NCI-H526 treated with DMSO at 0.1 percent for 48 hours (cell line): ENCODE measurements around the gene C1orf167.

Experiments used
- DNase-seq: peaks from one replicate; lab custom pipeline; 2025; lab: John Stamatoyannopoulos, UW

The C1orf167 gene

DNA sequence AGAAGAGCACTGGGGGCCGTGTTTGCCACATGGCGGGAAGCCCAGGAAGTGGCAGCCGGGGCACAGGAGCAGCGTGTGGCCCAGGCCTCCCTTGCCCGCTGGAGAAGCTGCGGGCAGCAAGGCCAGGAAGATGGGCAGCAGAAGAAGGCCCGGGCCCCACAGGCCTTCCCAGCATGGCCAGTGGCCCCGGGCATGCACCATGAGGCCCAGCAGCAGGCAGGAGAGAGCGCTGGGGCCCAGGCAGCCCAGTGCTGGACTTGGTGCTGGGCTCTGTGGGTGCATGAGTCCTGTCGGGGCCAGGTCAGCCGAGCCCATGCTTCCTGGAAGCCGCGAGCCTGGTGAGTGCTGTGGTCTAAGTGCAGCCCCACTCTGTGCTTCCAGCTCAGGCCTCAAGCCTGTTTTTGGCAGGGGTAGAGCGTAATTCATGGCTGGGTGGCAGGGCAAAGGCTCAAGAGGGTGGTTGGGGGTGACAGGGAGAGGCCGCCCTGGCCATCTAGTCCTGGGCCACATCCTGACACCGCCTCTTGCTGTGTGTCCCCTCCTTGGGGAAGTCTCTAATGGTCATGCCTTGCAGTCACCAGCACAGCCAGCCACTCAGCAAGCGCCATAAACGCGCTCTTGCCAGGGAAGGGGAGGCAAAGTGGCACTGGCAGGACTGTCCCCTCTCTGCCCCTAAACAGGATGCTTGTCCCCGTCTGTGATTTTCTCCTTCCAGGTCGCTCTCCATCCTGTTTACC lies 22.4 kb downstream of the C1orf167 start:
- DNase-seq, result no peak

DNA sequence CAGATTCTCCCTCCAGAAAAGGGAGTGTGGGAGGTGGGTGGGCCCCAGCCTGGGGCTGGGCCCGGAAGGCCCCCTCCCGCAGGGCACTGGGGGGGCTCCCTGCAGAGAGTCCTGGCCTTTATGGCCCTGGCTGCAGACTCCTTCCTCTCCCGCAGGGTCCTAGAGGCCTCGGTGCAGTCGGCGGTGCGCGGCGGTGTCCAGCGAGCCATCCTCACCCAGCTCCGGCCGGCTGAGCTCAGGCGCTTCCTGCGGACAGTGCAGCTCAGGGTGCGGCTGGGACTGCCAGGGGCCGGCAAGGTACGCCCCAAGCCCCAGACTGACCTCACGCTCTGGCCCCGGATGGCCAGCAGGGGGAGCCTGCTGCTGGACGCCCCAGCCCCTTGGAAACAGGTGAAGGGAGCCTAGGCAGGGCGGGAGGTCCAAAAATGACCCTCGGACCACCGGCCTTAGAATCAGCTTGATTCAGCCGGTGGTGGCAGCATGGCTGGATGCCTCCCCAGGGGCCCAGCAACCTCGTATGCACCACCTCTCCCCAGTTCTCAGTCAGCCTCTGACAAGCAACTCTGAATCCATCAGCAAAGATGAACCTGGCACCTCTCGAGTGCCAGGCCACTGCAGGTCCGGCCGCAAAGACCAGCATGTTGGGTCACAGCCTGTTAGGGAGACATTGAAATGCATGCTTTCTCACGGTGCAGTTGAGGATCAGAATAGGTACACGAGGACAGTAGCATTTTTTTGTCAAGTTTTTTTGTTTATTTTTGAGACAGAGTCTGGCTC lies 23.2 kb downstream of the C1orf167 start:
- DNase-seq, result no peak

DNA sequence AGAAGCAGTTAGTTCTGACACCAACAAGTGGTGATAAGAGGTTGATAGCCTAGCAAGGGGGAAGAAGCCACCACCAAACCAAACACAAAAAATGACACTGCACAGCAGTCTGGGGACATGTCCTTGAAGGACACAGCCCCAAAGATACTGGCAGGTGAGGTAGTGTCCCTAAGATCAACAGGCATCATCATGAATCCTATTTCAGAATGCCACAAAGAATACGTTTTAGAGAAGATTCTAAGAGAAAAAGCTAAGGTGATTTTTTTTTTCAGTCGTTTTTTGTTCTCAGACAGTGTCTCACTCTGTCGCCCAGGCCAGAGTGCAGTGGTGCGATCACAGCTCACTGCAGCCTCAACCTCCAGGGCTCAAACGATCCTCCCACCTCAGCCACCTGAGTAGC lies 24.2 kb downstream of the C1orf167 start:
- DNase-seq, result no peak

DNA sequence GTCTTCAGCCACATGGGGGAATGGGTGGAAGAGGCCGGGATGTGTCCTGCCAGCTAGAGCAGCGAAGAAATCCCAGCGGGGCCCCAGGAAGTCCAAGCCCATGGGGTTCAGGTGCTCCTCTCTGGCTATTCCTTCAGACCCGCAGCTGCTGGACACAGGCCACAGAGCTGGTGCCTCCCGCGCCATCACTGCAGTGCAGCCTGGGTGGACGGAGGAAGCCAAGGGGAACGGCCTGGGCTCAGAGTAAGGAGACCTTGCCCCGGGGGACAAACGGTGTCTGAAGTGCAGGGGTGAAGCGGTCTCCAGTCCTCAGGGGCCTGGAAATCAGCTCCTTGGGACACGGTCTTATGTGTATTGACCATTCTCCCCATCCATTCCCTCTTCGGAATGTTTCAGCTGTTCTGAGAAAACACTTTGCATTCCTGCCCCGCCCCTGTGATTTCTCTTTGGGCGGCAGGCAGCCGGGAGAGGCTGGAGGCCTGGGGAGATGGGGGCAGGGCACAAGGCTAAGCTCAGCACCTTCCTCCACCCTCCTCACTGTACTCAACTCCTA lies 25.3 kb downstream of the C1orf167 start:
- DNase-seq, result no peak

DNA sequence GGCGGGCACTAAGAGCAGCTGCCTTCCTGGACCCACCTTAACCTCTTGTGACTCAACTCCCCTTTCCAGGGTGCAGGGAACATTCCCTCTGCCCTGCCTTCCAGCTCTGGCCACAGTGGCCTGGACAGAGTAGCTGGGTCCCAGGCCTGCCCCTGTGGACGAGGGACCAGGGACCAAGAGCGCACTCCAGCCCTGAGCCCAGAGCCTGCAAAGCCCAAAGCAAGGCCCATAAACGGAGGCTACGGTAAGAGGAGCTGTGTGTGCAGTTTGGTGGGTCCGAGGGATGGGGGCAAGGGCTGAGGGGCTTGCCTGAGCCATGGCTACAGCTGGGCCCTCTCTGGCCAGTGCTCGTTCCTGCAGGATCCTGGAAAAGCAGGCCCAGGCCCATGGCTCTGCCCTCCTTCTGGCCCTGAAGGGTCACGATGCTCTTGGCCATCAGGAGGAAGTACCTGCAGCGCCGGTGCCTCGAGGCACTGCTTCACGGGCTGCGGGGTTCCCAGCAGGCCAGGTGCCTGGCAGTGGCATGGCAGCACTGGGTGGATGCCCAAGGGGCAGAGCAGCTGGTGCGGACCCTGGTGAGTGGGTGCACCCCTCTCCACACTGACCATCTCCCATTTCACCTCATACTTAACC lies 25.9 kb downstream of the C1orf167 start:
- no peak for DNase-seq

DNA sequence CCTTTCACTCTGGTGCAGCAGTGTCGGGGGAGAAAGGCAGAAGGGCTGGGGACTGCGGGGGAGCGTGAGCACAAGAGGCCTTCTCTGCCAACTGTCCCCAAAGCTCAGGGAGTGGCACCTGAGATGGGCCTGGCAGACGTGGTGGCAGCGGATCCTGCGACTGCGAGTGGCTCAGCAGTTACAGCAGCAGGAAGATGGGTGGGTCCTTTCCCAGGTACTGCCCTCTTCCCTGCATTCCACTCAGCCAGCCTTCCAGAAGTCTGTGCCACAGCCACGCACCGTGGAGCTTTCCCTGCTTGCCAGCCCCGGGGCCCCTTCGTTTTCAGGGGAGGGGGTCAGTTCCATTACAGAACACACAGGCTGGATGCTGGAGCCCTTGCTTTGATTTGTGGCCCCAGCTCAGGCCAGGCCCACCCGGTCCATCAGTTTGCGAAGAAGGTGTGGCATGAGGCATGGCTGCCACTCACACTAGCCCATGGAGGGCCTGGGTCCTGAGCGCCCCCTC lies 26.6 kb downstream of the C1orf167 start:
- DNase-seq, result no peak

DNA sequence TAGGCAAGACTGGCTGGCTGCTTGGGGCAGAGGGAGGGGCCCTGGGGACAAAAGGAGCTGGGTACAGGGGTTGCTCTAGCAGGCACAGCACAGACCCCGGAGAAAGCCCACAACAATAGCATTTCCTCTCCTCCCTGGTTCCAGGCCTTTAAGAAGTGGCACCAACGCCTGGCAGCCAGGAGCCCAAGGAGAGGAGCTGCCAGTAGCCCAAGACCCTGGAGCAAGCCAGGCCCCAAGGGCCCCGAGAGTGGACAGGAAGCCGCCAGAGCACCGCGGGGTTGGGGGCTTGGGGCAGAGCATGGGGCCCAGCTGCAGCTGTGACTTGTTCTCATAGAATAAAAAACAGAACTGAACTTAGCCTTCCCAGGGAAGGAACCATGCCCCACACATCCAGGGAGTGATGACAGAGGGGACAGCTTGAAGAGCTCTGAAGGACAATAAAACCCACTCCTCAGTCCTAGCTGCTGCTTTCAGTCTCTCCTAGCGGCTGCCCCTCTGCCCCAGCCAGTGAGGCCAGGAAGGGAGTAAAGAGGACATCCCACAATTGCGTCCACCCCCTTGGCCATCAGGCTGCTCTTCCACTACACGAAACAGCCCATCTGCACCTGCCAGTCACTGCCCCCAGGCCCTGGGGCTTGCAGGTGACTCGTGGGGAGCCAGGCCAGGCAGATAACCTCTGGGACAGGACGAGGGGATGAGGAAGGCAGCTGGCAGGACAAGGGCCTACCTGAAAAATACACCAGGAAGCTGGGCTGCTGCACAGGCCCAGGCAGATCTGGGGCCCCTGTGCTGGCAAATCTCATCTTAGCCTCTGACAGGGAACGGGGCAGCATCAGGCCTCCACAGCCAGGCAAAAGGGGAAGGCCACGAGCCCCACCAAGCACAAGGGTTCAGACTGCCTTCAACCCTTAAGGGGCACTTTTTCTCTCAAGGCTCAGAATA lies 27.4 kb downstream of the C1orf167 start:
- no peak for DNase-seq

DNA sequence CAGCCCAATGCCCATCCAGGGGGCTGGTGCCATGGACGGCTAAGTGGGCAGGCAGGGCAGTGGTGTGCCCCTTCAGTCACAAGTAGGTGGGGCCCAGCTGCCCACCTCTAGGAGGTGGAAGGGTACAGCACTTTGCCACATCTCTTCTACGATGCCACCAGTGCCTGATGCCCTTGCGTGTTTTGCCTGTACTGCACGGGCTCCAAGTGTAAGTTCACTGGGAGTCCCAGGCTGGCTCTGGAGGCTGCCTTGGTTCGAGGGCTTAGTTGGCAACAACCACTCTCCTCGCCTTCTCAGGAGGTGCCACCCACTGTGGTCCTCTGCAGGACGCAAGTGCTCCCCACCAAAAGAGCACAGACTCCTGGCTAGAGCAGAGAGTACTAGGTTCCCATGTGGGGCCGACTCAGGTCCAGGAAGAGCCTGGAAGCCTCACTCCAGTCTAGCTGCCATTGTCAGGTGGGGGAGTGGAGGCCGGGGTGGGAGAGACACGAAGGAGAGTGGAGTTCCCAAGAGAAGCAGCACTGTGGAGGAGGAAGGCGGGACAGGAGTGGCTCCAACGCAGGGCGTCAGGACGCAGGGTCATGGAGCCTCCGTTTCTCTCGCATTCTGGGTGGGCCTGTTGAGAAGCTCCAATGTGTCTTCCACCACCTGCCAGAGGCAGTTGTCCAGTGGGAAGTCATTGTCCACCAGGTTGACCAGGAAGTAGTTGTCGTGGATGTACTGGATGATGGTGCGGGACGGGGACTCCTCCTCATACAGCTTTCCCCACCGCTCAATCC lies 28.3 kb downstream of the C1orf167 start:
- no peak for DNase-seq

DNA sequence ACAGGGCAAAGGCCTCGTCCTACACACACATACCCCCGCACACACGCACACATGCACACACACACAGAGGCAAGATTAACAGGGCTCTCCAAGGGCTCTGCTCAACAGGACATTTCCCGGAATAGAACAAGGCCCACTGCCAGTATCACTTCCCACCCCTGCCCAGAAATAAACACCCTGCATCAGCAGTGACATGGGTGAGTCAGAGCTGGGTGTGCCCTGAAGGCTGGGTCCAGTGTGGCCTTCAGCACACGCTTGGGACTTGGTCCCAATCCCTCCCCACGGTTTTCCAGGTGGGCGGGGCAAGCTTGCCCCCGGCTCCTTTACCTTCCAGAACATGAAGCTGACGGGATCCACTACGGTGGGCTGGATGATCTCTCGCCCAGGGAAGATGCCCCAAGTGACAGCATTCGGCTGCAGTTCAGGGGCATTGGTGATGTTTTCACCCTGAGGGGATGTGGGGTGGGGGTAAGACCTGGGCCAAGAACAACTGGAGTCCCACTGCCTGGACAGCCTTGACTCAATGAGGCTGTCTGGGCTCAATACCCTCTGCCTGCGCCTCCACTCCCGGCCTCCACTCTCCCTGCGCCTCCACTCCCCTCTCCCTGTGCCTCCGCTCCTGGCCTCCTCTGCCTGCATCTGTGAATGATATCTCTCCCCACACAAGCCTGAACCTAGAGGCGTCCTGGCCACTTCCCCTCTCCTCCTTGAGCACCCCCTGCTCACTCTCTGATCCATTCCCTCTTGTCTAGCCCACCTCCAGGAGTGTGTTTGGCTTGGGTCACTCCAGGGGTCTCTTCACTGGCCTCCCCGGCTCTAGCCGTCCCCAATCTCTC lies 29.1 kb downstream of the C1orf167 start:
- DNase-seq, result no peak

DNA sequence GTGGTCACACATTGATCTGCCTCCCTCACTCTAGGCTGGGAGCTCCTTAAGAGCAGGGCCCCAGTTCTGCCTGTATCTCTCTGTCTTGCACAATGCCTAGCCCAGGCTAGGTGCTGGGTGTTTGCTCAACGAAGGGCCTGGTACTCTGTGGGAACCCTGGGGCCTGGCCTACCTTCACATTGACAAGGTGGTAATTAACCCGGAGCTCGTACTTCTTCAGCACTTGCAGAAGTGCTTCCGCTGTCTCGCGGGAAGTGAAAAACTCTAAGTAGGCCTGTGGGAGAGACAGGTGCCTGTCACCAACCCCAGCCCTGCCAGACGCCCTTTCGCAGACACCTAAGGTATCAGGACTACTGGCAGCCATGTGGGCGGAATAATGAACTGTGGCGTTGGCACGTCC lies 30.1 kb downstream of the C1orf167 start:
- DNase-seq, result no peak

DNA sequence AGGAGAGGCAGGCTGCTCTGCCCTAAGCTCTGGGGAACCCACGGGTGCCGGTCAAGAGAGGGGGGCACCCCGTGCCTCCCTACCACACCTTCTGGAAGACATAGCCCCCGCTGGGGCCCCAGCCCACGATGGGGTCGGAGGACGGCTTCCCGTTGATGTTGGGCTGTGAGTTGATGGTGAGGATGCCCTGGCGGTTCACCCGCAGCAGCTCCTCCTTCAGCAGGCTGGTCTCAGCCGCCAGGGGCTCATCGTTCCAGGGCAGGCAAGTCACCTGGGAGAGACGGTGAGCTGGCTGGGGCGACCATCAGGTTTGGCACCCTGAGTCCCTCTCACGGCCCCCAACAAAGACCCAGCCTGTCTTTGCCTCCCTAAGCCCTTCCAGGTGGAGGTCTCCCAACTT lies 31.8 kb downstream of the C1orf167 start:
- no peak for DNase-seq

DNA sequence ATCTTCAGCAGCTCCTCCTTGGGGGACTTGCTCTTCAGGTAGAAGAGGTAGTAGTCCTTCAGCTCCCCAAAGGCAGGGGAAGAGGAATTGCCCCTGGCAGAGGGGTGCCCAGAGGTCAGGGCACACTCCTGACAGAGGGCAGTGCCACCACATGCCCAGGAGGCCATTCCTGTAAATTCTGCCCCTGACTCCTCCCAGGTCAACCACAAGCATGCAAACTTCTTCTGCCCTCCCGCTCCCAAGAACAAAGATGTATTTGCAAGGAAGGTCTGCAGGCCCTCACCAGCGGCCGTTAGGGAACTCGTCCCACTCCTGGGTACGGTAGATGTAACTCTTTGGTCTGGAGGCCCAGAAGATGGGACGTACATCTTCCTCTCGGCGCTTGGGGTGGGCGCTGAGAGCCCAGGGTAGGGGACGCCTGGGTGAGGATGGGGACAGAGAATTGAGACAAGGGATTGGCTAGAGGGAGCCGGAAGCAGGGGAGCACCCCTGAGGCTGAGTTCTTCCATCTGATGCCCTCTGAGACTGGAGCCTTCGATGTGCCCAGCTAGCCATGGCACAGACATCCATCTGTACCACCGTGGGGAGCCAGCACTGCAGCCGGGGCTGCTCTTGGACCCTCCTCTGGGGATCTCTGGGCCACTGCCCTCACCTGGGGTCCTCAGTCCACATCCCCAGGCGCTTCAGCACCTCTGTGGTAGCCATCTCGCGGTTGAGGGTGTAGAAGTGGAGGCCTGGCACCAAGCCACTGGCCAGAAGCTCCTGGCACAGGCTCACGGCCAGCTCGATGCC lies 32.6 kb downstream of the C1orf167 start:
- DNase-seq, result no peak

DNA sequence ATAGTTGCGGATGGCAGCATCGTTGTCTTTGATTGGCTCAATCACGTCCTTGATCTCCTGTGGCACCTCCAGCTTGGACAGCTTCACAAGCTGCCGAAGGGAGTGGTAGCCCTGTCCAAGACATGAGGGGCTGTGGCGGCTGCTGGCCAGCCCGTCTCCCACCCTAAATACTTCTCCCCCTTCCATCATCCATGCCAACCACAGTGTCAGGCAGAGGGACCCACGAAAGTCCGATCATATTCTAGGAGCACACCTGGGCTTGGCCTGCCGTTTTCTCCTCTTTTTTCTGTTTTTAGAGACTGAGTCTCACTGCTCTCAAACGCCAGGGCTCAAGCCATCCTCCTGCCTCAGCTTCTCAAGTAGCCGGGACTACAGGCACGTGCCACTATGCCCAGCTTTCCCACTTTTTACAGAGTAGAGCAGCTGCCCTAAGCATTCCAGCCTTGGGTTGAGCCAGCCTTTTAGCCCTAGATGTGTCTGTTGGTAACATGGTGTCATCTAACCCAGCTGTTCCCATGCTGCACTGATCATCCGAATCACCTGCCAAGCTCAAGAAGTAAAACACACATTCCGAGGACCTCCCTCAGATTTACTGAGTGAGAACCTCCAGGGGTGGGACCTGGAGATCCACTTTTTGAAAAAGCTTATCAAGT lies 33.4 kb downstream of the C1orf167 start:
- no peak for DNase-seq

DNA sequence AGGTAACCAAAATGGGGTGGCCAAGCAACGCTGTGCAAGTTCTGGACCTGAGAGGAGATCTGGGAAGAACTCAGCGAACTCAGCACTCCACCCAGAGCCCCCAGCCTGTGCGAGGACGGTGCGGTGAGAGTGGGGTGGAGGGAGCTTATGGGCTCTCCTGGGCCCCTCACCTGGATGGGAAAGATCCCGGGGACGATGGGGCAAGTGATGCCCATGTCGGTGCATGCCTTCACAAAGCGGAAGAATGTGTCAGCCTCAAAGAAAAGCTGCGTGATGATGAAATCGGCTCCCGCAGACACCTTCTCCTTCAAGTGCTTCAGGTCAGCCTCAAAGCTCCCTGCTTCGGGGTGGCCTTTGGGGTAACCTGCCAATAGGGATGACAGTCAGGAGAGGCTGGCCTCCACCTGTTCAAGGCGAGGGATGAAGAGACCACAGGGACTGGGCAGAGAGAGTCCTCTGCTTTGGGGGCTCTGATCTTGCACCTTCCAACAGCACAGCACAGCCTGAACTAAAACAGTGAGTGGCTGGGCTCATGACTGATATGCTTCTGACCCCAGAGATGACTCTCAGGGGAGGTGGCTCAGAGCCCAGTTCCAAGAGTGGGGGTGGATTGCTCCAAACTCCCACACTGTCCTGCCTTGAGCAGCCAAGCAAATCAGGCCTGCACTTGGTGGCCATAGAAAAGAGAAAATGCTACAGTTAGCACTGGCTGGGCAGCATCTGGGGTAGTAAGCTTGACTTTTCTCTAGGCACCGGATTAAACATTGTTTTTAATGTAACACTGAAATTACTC lies 34.2 kb downstream of the C1orf167 start:
- no peak for DNase-seq

DNA sequence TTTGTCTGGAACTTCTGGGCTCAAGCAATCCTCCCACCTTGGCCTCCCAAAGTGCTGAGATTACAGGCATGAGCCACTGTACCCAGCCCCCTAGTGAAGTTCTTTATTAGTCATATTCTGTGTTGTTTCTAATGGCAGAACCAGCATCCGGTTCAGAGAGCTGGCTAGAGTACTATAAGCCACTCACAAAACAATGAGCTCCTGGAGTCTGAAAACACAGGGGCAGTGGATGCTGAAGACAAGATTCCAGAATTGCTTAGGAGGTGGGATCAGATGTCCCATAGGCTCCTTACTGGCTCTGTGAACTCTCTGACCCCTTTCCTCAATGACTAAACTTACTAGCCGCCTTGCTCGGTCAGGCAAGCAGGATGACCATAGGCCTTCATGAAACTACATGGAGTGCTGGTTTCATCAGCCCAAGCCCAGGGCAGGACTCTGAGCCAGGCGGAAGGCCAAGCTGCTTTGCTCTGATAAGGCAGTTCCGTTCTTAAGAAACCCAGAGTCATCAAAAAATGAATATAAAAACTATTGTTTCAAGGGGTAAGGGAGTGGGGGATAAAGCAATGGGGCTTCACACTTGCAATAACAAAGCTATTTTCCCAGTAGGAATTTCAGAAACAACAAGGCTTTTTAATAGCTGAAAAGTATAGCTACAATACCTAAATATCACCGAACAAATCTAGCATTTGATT lies 35.7 kb downstream of the C1orf167 start:
- no peak for DNase-seq

DNA sequence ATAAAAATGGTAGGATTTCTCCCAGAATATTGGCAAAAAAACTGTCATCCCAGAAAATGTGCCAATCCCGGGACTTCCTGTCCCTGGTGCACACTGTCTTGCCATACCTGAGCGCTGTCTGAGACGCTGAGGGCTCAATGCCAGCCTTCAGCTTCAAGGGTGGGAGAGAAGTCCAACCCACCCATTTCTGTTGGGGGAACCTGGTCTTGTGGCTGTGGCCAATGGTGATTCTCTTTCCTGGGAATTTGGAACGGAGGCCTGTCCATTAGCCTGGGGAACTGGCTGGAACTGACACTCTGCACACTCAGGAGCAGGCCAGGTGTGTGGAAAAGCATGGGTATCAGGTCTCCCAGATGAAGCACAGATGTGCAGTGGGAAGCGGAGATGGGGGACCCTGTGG lies 37.1 kb downstream of the C1orf167 start:
- no peak for DNase-seq

DNA sequence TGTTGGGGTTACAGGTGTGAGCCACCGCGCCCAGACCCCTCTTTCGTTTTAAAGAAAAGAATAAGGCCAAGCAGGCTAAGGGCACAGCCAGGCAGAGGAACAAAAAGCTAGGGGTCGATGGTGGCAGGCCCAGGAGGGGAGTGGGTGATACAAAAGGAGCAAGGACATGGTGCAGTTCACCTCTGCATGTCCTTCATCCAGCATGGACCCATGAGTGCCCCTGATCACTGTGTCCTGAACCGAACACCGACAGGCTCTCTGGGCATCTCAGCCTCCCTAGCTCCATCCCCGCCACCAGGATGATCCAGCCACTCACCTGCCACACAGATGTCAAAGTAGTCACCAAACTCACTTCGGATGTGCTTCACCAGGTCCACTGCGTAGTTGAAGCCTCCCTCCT lies 37.9 kb downstream of the C1orf167 start:
- DNase-seq, result no peak
